Ovary (tissue), 3 donors: ENCODE results near the gene RAB13.

Source experiments
- EP300 ChIP-seq: sonication (generic); formaldehyde crosslinking; IDR thresholded peaks from one replicate; pipeline ENCODE4 v1.6.1; 2017; ENCODE audit warnings: antibody characterized with exemption
- POLR2A ChIP-seq: fragments of 450-650 bp; IDR thresholded peaks from one replicate; pipeline ENCODE4 v1.6.1; 2017; ENCODE audit warnings: antibody characterized with exemption, mild to moderate bottlenecking, moderate library complexity
- TF ChIP-seq, protein P1 (sequence below), 3 donors: fragments of 450-650 bp in 2 of 3; fragments of 200-600 bp in 1 of 3; IDR thresholded peaks; one replicate each; pipeline versions ENCODE4 v1.5.1 to v1.8.0; 2016 to 2022; ENCODE audit warnings: antibody characterized with exemption in 3 of 3, mild to moderate bottlenecking in 1 of 3
- donor health status: DM: no; HTN: no; CAD: no.

DNA sequence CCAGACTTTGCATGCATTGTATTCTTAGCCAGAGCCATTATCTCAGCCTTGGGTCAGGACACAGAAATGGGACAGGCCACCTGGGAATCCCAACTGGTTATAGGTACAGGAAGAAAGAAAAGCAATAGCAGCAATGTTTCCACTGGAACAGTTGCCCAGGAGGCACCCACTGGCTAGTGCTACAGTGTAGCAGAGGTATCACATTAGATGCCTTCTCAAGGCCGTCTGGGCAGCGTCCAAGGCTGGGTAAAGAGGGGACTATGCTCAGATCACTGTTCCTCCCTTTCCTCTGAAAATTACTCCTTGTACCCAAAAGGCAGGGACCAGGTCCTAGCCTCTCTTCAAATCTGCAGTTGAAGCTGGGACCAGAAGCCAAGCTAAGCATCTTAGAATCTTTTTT lies 15.8 kb downstream of the RAB13 start:
- TF ChIP-seq, protein P1, sequence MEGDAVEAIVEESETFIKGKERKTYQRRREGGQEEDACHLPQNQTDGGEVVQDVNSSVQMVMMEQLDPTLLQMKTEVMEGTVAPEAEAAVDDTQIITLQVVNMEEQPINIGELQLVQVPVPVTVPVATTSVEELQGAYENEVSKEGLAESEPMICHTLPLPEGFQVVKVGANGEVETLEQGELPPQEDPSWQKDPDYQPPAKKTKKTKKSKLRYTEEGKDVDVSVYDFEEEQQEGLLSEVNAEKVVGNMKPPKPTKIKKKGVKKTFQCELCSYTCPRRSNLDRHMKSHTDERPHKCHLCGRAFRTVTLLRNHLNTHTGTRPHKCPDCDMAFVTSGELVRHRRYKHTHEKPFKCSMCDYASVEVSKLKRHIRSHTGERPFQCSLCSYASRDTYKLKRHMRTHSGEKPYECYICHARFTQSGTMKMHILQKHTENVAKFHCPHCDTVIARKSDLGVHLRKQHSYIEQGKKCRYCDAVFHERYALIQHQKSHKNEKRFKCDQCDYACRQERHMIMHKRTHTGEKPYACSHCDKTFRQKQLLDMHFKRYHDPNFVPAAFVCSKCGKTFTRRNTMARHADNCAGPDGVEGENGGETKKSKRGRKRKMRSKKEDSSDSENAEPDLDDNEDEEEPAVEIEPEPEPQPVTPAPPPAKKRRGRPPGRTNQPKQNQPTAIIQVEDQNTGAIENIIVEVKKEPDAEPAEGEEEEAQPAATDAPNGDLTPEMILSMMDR (IDR thresholded peaks at IDR 0.05) = no peak
- no peak for TF ChIP-seq POLR2A
- TF ChIP-seq EP300 = no peak
